ENCODE measurements around the gene BBOF1. TPM values are rescaled to one million over a fixed set of nuclear protein-coding genes. Genes with fewer than 3 reads are reported as not detected.
"Not testable (repeated sequence)": the region's sequence is repeated elsewhere in the genome, so short reads cannot be mapped to it uniquely, and the experiment has no call there.

Gene BBOF1
- total and polyA plus RNA-seq, 8 donors = 1.8 to 13.0 (median 4.0) TPM; not detected in 2

DNA sequence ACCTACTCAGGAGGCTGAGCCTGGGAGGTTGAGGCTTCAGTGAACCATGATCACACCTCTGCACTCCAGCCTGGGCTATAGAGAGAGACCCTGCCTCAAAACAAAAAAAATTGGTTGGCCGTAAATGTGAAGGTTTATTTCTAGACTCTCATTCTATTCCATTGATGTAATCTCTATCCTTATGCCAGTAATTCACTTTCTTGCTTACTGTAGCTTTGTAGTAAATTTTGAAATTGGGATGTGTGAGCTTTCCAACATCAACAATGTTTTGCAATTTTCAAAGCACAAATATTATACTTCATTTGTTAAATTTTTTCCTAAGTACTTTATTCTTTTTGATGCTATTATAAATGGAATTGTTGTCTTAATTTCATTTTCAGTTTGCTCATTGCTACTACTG lies 90.2 kb downstream of the BBOF1 start:
- H3K36me3 ChIP-seq = peaks cover 4 to 56% (median 48%) of the 10 kb centered on the region in 4 donors
- no peaks in the 10 kb centered on the region for H3K27me3 ChIP-seq
- H3K4me3 ChIP-seq = no peak overlapping the region
- TF ChIP-seq, protein P1, sequence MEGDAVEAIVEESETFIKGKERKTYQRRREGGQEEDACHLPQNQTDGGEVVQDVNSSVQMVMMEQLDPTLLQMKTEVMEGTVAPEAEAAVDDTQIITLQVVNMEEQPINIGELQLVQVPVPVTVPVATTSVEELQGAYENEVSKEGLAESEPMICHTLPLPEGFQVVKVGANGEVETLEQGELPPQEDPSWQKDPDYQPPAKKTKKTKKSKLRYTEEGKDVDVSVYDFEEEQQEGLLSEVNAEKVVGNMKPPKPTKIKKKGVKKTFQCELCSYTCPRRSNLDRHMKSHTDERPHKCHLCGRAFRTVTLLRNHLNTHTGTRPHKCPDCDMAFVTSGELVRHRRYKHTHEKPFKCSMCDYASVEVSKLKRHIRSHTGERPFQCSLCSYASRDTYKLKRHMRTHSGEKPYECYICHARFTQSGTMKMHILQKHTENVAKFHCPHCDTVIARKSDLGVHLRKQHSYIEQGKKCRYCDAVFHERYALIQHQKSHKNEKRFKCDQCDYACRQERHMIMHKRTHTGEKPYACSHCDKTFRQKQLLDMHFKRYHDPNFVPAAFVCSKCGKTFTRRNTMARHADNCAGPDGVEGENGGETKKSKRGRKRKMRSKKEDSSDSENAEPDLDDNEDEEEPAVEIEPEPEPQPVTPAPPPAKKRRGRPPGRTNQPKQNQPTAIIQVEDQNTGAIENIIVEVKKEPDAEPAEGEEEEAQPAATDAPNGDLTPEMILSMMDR (IDR thresholded peaks at IDR 0.05) = no peak
- TF ChIP-seq POLR2AphosphoS5 (IDR thresholded peaks at IDR 0.05) (no peak), EP300 (IDR thresholded peaks at IDR 0.05) (no peak), POLR2A (IDR thresholded peaks at IDR 0.05) (no peak)
- H3K4me1 ChIP-seq = no peaks in the 10 kb centered on the region
- 77 to 97% (median 90%) methylated on average over 1 of the region's 1 CpG for WGBS, 5 donors
- intact Hi-C loops (cut with DNase I; ENCODE audit: low total_unique reads) = no loop called here
- no peaks in the 10 kb centered on the region for H3K9me3 ChIP-seq
- no peak overlapping the region for H3K27ac ChIP-seq
- no peak for DNase-seq

DNA sequence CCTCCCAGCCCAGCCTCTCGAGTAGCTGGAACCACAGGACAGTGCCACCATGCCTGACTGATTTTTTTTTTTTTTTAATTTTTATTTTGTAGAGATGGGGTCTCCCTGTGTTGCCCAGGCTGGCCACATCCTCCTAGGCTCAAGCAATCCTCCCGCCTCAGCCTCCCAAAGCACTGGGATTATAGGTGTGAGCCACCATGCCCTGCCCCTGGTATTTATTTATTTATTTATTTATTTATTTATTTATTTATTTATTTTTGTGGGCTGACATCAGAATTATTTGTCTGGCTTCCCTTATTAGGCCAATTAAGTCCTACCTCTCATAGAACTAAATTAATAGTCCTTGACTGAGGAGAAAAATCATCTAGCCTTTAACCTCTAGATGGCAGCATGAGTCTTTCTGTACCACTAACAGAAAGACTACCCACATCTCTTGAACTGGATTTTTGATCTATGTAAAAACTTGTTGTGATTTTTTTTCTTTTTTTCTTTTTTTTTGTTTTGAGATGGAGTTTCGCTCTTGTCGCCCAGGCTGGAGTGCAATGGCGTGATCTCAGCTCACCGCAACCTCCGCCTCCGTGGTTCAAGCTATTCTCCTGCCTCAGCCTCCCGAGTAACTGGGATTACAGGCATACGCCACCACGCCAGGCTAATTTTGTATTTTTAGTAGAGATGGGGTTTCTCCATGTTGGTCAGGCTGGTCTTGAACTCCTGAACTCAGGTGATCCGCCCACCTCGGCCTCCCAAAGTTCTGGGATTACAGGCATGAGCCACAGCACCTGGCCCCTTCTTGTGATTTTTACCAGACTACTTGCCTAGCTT lies 92.5 kb downstream of the BBOF1 start:
- intact Hi-C loops (cut with DNase I; ENCODE audit: low total_unique reads) = loop anchor here (5.0 kb wide), 1 partner anchor 146 kb away; no protein-coding TSS in a partner anchor
- peak in 1 of 2 donors; percentile 81 for DNase-seq
- WGBS, 5 donors = 93 to 95% (median 93%) methylated on average over 13 of the region's 13 CpGs

More for the DNA sequence above, 92.5 kb downstream of the BBOF1 start:
- peaks cover 4 to 53% (median 47%) of the 10 kb centered on the region in 4 donors for H3K36me3 ChIP-seq
- TF ChIP-seq, protein P1 (IDR thresholded peaks at IDR 0.05) = peak in 4 of 7 experiments; percentile 19 to 49 (median 35)
- H3K27ac ChIP-seq, H3K27me3 ChIP-seq, H3K4me1 ChIP-seq, H3K4me3 ChIP-seq, H3K9me3 ChIP-seq: not testable (repeated sequence)

Small RNA genes lying within 50 kb of the gene (small RNA-seq; reads per million reads assigned to genes)
- 0 reads per million in 4 donors for gene AC005480.2

Other genes with a start within 250 kb of the BBOF1 start
- gene PTGR2, start 167.5 kb upstream of the BBOF1 start, total RNA-seq = 10 to 100 TPM in 1 of 5 donors, 1 to 10 TPM in 3, under 1 TPM in 1; 0.58 to 17.0 (median 7.7) TPM
- 1 to 10 TPM; 4.5 to 5.5 (median 4.7) TPM for gene PTGR2, start 167.5 kb upstream of the BBOF1 start, polyA plus RNA-seq
- 100 to 1,000 TPM in 1 of 5 donors, 10 to 100 TPM in 4; 44.8 to 183 (median 58.8) TPM for gene ZNF410, start 132.5 kb upstream of the BBOF1 start, total RNA-seq
- 10 to 100 TPM; 21.4 to 35.4 (median 25.7) TPM for gene ZNF410, start 132.5 kb upstream of the BBOF1 start, polyA plus RNA-seq
- gene FAM161B, start 69.3 kb upstream of the BBOF1 start, total RNA-seq = 1 to 10 TPM in 3 of 5 donors, under 1 TPM in 1, not detected in 1; 0.58 to 5.4 (median 3.4) TPM
- gene FAM161B, start 69.3 kb upstream of the BBOF1 start, polyA plus RNA-seq = 1 to 10 TPM; 1.9 to 2.1 (median 1.9) TPM
- gene COQ6, start 69.0 kb upstream of the BBOF1 start, total RNA-seq = 10 to 100 TPM; 10.5 to 83.0 (median 27.0) TPM
- 10 to 100 TPM; 13.9 to 17.8 (median 15.7) TPM for gene COQ6, start 69.0 kb upstream of the BBOF1 start, polyA plus RNA-seq
- gene ENTPD5, start 61 bp upstream of the BBOF1 start, total RNA-seq = 10 to 100 TPM in 4 of 5 donors, 1 to 10 TPM in 1; 9.1 to 58.3 (median 48.1) TPM
- gene ENTPD5, start 61 bp upstream of the BBOF1 start, polyA plus RNA-seq = 1 to 10 TPM; 4.3 to 5.5 (median 5.0) TPM
- 10 to 100 TPM in 3 of 5 donors, 1 to 10 TPM in 2; 4.7 to 45.5 (median 23.9) TPM for gene ALDH6A1, start 65.1 kb downstream of the BBOF1 start, total RNA-seq
- gene ALDH6A1, start 65.1 kb downstream of the BBOF1 start, polyA plus RNA-seq = 10 to 100 TPM in 2 of 3 donors, 1 to 10 TPM in 1; 9.5 to 19.1 (median 14.8) TPM
- 10 to 100 TPM in 2 of 5 donors, 1 to 10 TPM in 2, under 1 TPM in 1; 0.87 to 16.7 (median 9.9) TPM for gene LIN52, start 65.6 kb downstream of the BBOF1 start, total RNA-seq
- gene LIN52, start 65.6 kb downstream of the BBOF1 start, polyA plus RNA-seq = 1 to 10 TPM; 4.5 to 7.8 (median 6.0) TPM
- gene VSX2, start 220.1 kb downstream of the BBOF1 start, total RNA-seq = not detected
- not detected for gene VSX2, start 220.1 kb downstream of the BBOF1 start, polyA plus RNA-seq

Measured in stomach (tissue), 9 donors.